HepG2 (cell line): ENCODE data around the gene IL21R.

Source experiments
- CTCF ChIP-seq: sonication (generic); formaldehyde crosslinking; IDR thresholded peaks from 2 replicates; pipeline ENCODE4 v1.5.0; 2020; ENCODE audit warnings: mild to moderate bottlenecking, missing genetic modification reagents, moderate library complexity
- MAFG ChIP-seq: sonication (generic); formaldehyde crosslinking; IDR thresholded peaks from 2 replicates; pipeline ENCODE4 v1.5.1; 2020; ENCODE audit warnings: mild to moderate bottlenecking, missing genetic modification reagents
- MEF2D ChIP-seq: sonication (generic); formaldehyde crosslinking; IDR thresholded peaks from 2 replicates; pipeline ENCODE4 v1.5.1; 2020; ENCODE audit warnings: mild to moderate bottlenecking, missing genetic modification reagents
- NR2F6 ChIP-seq, 2 experiments: IDR thresholded peaks; 2 replicates each; pipeline ENCODE4 v1.6.1; 2016; ENCODE audit warnings: antibody characterized with exemption in 1 of 2, mild to moderate bottlenecking in 1 of 2
- PRDM15 ChIP-seq: sonication (generic); formaldehyde crosslinking; IDR thresholded peaks from 2 replicates; pipeline ENCODE4 v1.4.0; 2020; ENCODE audit warnings: missing genetic modification reagents
- TIGD3 ChIP-seq: sonication (generic); formaldehyde crosslinking; IDR thresholded peaks from 2 replicates; pipeline ENCODE4 v1.5.1; 2020; ENCODE audit warnings: mild to moderate bottlenecking, missing genetic modification reagents, borderline replicate concordance
- ZBTB49 ChIP-seq: sonication (generic); formaldehyde crosslinking; IDR thresholded peaks from 2 replicates; pipeline ENCODE4 v1.4.0; 2020; ENCODE audit warnings: missing genetic modification reagents, borderline replicate concordance
- ZNF282 ChIP-seq: fragments of 450-650 bp; IDR thresholded peaks from 2 replicates; pipeline ENCODE4 v1.6.1; 2018; ENCODE audit not compliant: partially characterized antibody
- ZNF644 ChIP-seq: IDR thresholded peaks from 2 replicates; pipeline ENCODE4 v1.6.1; 2016; ENCODE audit warnings: low read depth
- ZNF691 ChIP-seq: sonication (generic); formaldehyde crosslinking; IDR thresholded peaks from 2 replicates; pipeline ENCODE4 v1.4.0; 2020; ENCODE audit warnings: missing genetic modification reagents, low read depth, mild to moderate bottlenecking, borderline replicate concordance

GRCh38 chr16:27359615-27360014, 42.4 kb upstream of the IL21R start:
- TF ChIP-seq ZNF282, result no peak
- no peak for TF ChIP-seq TIGD3 (CRISPR knock-in tag)
- no peak for TF ChIP-seq PRDM15 (CRISPR knock-in tag)
- TF ChIP-seq CTCF, result no peak
- no peak for TF ChIP-seq ZNF691 (CRISPR knock-in tag)
- TF ChIP-seq ZBTB49 (CRISPR knock-in tag), result no peak
- no peak for TF ChIP-seq NR2F6 (IDR thresholded peaks at IDR 0.05)
- no peak for TF ChIP-seq NR2F6 (CRISPR knock-in tag; IDR thresholded peaks at IDR 0.05)
- TF ChIP-seq ZNF644 (CRISPR knock-in tag), result no peak
- TF ChIP-seq MEF2D (CRISPR knock-in tag), result no peak
- no peak for TF ChIP-seq MAFG (CRISPR knock-in tag)
